GM13977 (cell line): Measurements from ENCODE around the gene MINDY2.
A peak's percentile ranks its signal among the peaks of the same experiment; 100 is the strongest.

Experiments
- DNase-seq: peaks from one replicate; pipeline ENCODE4 v3.0.0; 2012; ENCODE audit warnings: low spot score
- in situ Hi-C: fragments of 300-500 bp; cut with MboI; formaldehyde crosslinking; loops from one replicate; pipeline ENCODE4 v1.12.0; 2022; ENCODE audit warnings: low sequenced_read_pairs, low pct_unique_long_range_greater_than_20kb, mixed read lengths, inconsistent platforms; ENCODE audit not compliant: unreplicated experiment
- TF ChIP-seq, protein P1 (sequence below): IDR thresholded peaks from 2 replicates; pipeline ENCODE4 v1.5.1; 2012; ENCODE audit warnings: mild to moderate bottlenecking, control low read depth; ENCODE audit not compliant: insufficient read depth; ENCODE audit errors: extremely low read depth, missing control alignments

MINDY2 gene

GRCh38 chr15:58742819-58743502 lies 28.1 kb upstream of the MINDY2 start:
- TF ChIP-seq, protein P1, sequence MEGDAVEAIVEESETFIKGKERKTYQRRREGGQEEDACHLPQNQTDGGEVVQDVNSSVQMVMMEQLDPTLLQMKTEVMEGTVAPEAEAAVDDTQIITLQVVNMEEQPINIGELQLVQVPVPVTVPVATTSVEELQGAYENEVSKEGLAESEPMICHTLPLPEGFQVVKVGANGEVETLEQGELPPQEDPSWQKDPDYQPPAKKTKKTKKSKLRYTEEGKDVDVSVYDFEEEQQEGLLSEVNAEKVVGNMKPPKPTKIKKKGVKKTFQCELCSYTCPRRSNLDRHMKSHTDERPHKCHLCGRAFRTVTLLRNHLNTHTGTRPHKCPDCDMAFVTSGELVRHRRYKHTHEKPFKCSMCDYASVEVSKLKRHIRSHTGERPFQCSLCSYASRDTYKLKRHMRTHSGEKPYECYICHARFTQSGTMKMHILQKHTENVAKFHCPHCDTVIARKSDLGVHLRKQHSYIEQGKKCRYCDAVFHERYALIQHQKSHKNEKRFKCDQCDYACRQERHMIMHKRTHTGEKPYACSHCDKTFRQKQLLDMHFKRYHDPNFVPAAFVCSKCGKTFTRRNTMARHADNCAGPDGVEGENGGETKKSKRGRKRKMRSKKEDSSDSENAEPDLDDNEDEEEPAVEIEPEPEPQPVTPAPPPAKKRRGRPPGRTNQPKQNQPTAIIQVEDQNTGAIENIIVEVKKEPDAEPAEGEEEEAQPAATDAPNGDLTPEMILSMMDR: no peak
- in situ Hi-C loops: no loop called here
- DNase-seq: no peak

DNA sequence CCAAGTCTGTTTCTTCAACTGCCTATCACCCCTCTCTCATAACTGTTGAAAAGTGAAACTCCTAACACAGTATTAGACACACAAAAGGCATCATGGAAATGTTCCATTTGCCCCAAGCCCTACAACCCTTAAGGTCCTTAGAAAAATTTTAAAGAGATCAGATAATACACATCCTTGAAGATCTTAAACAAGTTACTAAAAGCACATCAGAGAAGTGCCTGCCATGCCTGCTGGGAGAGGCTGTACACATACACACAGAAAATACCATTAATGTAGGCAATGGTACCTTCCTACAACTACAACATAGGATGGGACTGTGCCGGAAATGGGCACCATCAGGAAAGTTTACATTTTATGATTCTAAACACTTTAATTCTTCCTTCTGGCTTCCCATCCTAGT lies 24.9 kb upstream of the MINDY2 start:
- in situ Hi-C loops: no loop called here
- DNase-seq: no peak
- TF ChIP-seq, protein P1: no peak

- TF ChIP-seq, protein P1: no peak
- in situ Hi-C loops: no loop called here
- peak; percentile 43 for DNase-seq
Measured at GRCh38 chr15:58748040-58748851, 22.9 kb upstream of the MINDY2 start.

GRCh38 chr15:58748852-58749531 lies 22.1 kb upstream of the MINDY2 start:
- DNase-seq: peak; percentile 39
- in situ Hi-C loops: no loop called here
- TF ChIP-seq, protein P1: no peak

DNA sequence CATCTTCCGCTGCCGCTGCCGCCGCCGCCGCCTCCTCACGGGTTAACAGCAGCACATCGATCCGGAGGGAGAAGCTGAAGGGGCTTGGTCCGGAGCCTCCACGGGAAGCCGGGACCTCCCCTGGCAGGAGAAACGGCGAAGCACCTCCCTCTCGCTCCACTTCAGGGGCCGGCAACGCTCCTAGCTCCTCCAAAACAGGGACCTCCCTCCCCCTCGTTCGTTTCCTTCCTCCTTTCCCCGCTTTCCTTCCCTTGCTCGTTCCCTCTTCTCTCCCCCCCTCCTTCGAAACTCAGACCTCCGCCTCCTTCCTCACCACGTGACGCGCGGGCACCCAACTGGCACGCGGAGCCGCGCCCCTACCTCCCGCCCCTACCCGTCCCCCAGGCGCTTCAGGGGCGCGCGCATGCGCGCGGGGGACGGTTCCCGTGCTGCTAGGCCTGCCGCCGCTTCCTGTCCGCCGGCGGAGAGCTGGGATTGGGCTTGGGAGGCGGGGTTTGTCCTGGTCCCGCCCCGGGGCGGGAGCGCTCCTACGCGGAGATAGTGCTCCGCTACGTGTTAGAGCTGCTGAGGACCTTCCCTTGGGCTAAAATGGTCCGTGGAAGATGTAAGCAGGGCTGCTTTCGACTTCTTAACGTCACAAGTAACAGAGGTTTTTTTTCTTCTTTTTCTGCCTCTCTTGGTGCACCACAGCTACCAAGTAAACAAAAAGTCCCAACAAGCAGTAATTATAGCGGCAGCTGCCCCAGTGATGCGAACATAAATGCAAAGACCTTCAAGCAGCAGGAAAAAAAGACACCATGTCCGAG lies 21.4 kb upstream of the MINDY2 start, which contains the start of gene ADAM10:
Gene ADAM10 (minus strand): TSS at position 176 of the 806 bp plus-strand sequence. CDS start 173 bp downstream, at position 3.
- DNase-seq: peak; percentile 99
- TF ChIP-seq, protein P1: no peak
- in situ Hi-C loops: loop anchor here (25.0 kb wide), 1 partner anchor 487 kb away; no protein-coding TSS in a partner anchor

DNA sequence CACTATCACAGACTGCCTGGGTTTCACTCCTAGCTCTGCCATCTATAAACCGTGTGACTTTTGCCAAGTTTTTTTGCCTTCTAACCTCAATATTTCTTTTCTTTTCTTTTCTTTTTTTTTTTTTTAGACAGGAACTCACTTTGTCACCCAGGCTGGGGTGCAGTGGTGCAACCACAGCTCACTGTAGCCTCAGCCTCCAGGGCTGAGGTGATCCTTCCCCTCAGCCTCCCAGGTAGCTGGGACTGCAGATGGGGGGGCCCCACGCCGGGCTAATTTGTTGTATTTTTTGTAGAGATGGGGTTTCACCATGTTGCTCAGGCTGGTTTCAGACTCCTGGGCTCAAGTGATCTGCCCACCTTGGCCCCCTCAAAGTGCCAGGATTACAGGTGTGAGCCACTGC lies 18.4 kb upstream of the MINDY2 start:
- in situ Hi-C loops: loop anchor here (25.0 kb wide), 1 partner anchor 490 kb away; no protein-coding TSS in a partner anchor
- TF ChIP-seq, protein P1: no peak
- no peak for DNase-seq
